GM18511 (cell line): Measurements from ENCODE around the gene SMARCD2.
"Not testable (repeated sequence)": the region's sequence is repeated elsewhere in the genome, so short reads cannot be mapped to it uniquely, and the experiment has no call there.

Experiments used
- ATAC-seq: cut with Tn5 transposase; IDR thresholded peaks from one replicate; pipeline ENCODE4 v1.9.1; 2021; ENCODE audit warnings: mild to moderate bottlenecking, moderate library complexity; ENCODE audit not compliant: unreplicated experiment

Gene SMARCD2

DNA sequence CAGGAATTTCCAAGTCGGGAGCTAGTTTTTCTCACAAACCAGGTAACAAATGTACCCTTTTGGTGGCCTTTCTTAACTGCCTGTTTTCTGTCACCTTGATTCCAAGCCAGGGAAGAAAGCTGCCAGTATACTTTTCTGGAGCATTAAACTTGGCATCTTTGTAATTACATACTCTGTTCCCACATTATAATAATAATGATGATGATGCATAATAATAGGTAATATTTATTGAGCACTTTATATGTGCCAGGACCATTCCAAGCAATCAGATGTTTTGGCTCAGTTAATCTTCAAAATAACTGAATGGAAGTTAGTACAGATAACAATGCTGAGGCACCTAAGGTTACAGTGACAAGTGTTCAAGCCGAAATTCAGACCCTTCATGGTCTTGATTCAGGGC lies 26.4 kb downstream of the SMARCD2 start:
- ATAC-seq = no peak

GRCh38 chr17:63809970-63810369 lies 32.5 kb downstream of the SMARCD2 start:
- no peak for ATAC-seq

- ATAC-seq = no peak
Measured at GRCh38 chr17:63805591-63805990, 36.9 kb downstream of the SMARCD2 start.

- no peak for ATAC-seq
Measured at GRCh38 chr17:63804328-63804727, 38.2 kb downstream of the SMARCD2 start.

DNA sequence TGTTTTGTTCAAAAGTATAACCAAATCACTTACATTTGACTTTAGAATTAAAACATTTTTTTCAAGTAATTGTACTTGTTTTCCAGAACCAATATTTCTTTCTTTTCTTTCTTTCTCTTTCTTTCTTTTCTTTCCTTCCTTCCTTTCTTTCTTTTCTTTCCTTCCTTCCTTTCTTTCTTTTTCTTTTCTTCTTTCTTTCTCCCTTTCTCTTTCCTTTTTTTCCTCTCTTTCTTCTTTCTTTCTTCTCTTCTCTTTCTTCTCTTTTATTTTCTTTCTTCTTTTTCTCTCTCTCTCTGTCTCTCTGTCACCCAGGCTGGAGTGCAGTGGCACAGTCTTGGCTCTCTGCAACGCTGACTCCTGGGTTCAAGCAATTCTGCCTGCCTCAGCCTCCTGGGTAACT lies 41.7 kb downstream of the SMARCD2 start:
- ATAC-seq = no peak

GRCh38 chr17:63798572-63799106 lies 43.8 kb downstream of the SMARCD2 start:
- no peak for ATAC-seq

- not testable (repeated sequence) for ATAC-seq
Measured at GRCh38 chr17:63796375-63796774, 46.1 kb downstream of the SMARCD2 start.

DNA sequence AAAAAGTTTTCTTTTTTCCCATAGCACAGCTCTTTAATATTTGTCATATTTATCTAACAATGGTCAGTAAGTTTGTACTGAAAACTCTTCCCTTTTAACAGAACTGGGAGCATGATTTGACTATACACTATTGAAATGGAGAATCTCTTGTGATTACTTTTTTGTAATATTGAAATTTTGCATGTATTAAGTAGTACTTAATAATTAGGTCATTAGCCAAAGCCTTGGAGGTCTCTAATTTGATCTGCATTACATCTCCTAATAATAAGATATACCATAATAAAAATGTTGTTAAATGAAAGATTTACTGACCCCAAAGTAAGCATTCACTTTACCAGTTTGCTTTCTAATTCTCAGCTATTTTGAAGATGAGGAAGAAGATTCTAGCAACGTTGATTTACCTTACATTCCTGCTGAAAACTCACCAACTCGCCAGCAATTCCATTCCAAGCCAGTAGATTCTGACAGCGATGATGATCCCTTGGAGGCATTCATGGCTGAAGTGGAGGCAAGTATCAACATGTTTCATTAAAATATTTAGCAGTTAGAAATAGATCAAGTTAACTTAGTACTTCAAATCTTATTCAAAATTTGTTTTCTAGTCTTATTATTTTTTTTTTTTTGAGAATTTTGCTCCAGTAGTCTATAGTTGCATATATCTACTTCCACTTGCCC lies 50.3 kb downstream of the SMARCD2 start:
- no peak for ATAC-seq

DNA sequence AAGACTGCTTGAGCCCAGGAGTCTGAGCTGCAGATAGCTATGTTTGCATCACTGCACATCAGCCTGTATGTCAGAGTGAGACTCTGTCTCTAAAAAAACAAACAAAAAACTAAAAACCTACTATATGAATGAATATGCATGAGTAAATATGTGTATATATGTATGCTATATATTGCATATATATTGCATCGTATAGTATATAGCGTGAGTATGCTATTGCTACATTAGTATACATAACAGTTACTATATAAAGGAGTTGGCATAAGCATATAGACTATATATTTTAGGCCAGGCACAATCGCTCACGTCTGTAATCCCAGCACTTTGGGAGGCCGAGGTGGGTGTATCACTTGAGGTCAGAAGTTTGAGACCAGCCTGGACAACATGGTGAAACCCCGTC lies 52.4 kb downstream of the SMARCD2 start:
- ATAC-seq = no peak

DNA sequence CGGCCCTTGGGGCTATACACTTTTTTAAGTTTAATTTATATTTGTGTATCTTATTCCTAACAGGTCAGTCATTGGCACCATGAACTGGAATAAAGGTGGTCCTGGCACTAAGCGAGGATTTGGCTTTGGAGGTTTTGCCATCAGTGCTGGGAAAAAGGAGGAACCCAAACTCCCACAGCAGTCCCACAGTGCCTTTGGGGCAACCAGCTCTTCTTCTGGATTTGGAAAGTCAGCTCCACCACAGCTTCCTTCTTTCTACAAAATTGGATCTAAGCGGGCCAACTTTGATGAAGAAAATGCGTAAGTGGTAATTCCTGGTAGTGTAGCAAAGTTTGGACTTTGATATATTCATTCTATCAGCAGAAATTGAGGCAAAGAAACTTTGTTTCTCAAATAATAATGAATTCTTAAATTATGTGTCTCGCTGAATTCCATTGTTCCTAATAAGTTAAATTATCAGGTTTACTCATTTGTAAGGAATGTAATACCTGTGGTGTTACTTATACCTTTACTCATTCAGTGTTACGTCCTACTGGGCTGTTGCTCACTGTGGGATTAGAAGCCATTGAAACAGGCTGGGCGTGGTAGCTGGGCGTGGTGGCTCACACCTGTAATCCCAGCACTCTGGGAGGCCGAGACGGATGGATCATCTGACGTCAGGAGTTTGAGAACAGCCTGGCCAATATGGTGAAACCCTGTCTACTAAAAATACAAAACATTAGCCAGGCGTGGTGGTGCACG lies 55.3 kb downstream of the SMARCD2 start:
- no peak for ATAC-seq

GRCh38 chr17:63786117-63786516 lies 56.4 kb downstream of the SMARCD2 start:
- no peak for ATAC-seq

DNA sequence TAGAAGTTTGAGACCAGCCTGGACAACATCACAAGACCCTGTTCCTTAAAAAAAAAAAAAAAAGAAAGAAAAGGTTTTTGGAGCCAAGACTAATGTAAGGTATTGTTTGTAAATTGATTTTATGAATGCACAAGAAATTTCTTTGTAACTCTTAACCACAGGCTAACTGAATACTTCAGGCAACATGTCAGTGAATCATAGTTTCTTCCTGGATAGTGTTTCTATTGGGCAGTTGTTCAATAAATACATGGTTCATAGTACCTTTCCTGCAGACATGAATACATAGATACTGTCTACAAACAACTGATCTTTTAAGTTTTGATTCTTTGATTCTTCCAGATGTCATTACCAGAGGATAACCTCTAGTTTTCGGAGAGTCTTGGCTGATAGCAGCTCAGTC lies 56.9 kb downstream of the SMARCD2 start:
- no peak for ATAC-seq

- ATAC-seq = no peak
Measured at GRCh38 chr17:63783522-63783921, 59.0 kb downstream of the SMARCD2 start.
